Measurements from ENCODE around the gene HDDC2. TPM values are rescaled to one million over a fixed set of nuclear protein-coding genes. Genes with fewer than 3 reads are reported as not detected.

The HDDC2 gene
- total and polyA plus RNA-seq, 2 of the 8 experiments (the other 6 are each of a cell fraction or from before 2014, with no cell fraction given) = 89.3 to 129 TPM

GRCh38 chr6:125255201-125255600 is 46.6 kb downstream of the HDDC2 start:
- H3K9ac ChIP-seq (replicated peaks in 1 of 4; ENCODE audit: extremely low read depth in 1 of 4, low read depth in 3 of 4, low read length in 3 of 4) = no peak overlapping the region
- H4K8ac ChIP-seq (ENCODE audit: extremely low read depth, insufficient read depth, low read length) = no peak overlapping the region
- TF ChIP-seq RXRA (IDR thresholded peaks at IDR 0.05; ENCODE audit: insufficient read depth, low read depth, low read length) = no peak
- no peak for TF ChIP-seq USF2 (IDR thresholded peaks at IDR 0.05; ENCODE audit: low read length)
- no peak for TF ChIP-seq CTBP2 (IDR thresholded peaks at IDR 0.05; ENCODE audit: borderline replicate concordance, insufficient read depth, insufficient read length, low read length)
- TF ChIP-seq SP4 (IDR thresholded peaks at IDR 0.05; ENCODE audit: low read length) = no peak
- TF ChIP-seq SP1 (IDR thresholded peaks at IDR 0.05; ENCODE audit: low read depth, low read length) = no peak
- TF ChIP-seq PHF8 (conservative IDR thresholded peaks at IDR 0.05; ENCODE audit: low read depth, low read length) = no peak
- H2BK12ac ChIP-seq (ENCODE audit: low read depth, low read length) = no peak overlapping the region
- H3K23ac ChIP-seq (ENCODE audit: insufficient read length) = no peak overlapping the region
- no peaks in the 10 kb centered on the region for H3K23me2 ChIP-seq (ENCODE audit: low read depth, low read length)
- H4K91ac ChIP-seq (replicated peaks; ENCODE audit: insufficient read length, low read length) = no peak overlapping the region
- no peaks in the 10 kb centered on the region for H4K20me1 ChIP-seq (replicated peaks in 1 of 2; ENCODE audit: control insufficient read depth in 1 of 2, insufficient read depth in 2 of 2, low read length in 2 of 2)
- no peak overlapping the region for H3K18ac ChIP-seq (ENCODE audit: extremely low read depth, low read length)
- H3K4ac ChIP-seq (replicated peaks; ENCODE audit: insufficient read length, low read depth, low read length) = no peak overlapping the region
- no peak overlapping the region for H3K27ac ChIP-seq (ENCODE audit: low read depth, low read length)
- WGBS, 2 experiments (ENCODE audit: extremely low coverage in 1 of 2, insufficient coverage in 1 of 2, insufficient read length in 1 of 2, insufficient replicate concordance in 2 of 2, low coverage in 1 of 2, low lambda C conversion rate in 2 of 2, missing lambda C conversion rate in 1 of 2) = 92% methylated on average over 3 of the region's 3 CpGs; no CpG with 5 or more reads in 1 of the 2 experiments
- no peak for FAIRE-seq
- no peak overlapping the region for H3K56ac ChIP-seq (replicated peaks; ENCODE audit: insufficient read length, low read depth, low read length)
- no peak overlapping the region for H2BK20ac ChIP-seq (ENCODE audit: low read length)
- no peak overlapping the region for H2BK5ac ChIP-seq (ENCODE audit: low read depth, low read length)
- no peak overlapping the region for H2AFZ ChIP-seq (ENCODE audit: low read length)
- H3K4me2 ChIP-seq (ENCODE audit: insufficient read depth in 1 of 2, low read depth in 2 of 2, low read length in 2 of 2) = no peak overlapping the region
- H3K4me1 ChIP-seq (replicated peaks in 1 of 4; ENCODE audit: control insufficient read depth in 3 of 4, insufficient read depth in 4 of 4, low read length in 3 of 4) = peaks cover 0 to 2% (median 0%) of the 10 kb centered on the region in 4 experiments; a peak in 1 of 7 replicates
- H4K5ac ChIP-seq (ENCODE audit: insufficient read length, low read depth, low read length) = no peak overlapping the region
- DNase-seq (ENCODE audit: low read depth in 1 of 2, low spot score in 2 of 2) = no peak
- CTCF ChIA-PET (ENCODE audit: partially characterized antibody) = no interaction called here
- POLR2A ChIA-PET (ENCODE audit: partially characterized antibody) = no interaction called here
- H3K4me3 ChIP-seq (ENCODE audit: extremely low read depth in 1 of 4, insufficient read depth in 2 of 4, low read depth in 3 of 4, low read length in 4 of 4) = no peak overlapping the region
- H3K79me1 ChIP-seq (ENCODE audit: low read depth, low read length) = no peaks in the 10 kb centered on the region
- no peak overlapping the region for H2BK120ac ChIP-seq (replicated peaks; ENCODE audit: low read depth, low read length)
- no peaks in the 10 kb centered on the region for H3K9me3 ChIP-seq (ENCODE audit: insufficient read depth in 2 of 2, low read depth in 1 of 2, low read length in 1 of 2)
- no peak overlapping the region for H2BK15ac ChIP-seq (ENCODE audit: low read length)
- H2AK5ac ChIP-seq (ENCODE audit: low read depth, low read length) = no peak overlapping the region
- H3K79me2 ChIP-seq (ENCODE audit: control insufficient read depth in 1 of 2, insufficient read depth in 2 of 2, low read length in 2 of 2) = no peaks in the 10 kb centered on the region
- H3K36me3 ChIP-seq (ENCODE audit: control insufficient read depth in 2 of 4, insufficient read depth in 4 of 4, low read length in 3 of 4) = no peaks in the 10 kb centered on the region
- no peaks in the 10 kb centered on the region for H3K27me3 ChIP-seq (replicated peaks in 1 of 4; ENCODE audit: control insufficient read depth in 3 of 4, extremely low read depth in 1 of 4, insufficient read depth in 3 of 4, low read length in 3 of 4)
- no peak overlapping the region for H3K14ac ChIP-seq (ENCODE audit: insufficient read length)

Data from H1 (cell line).